WTC11 (cell line): ENCODE data around the gene FHIT.

ENCODE experiments used
- E2F1 ChIP-seq: sonication (generic); formaldehyde crosslinking; IDR thresholded peaks from 2 replicates; pipeline ENCODE4 v1.8.0; 2022; ENCODE audit warnings: mild to moderate bottlenecking, missing genetic modification reagents
- FOXP1 ChIP-seq: sonication (generic); formaldehyde crosslinking; IDR thresholded peaks from 2 replicates; pipeline ENCODE4 v1.8.0; 2022; ENCODE audit warnings: missing genetic modification reagents, mild to moderate bottlenecking, moderate library complexity, borderline replicate concordance
- JUN ChIP-seq: sonication (generic); formaldehyde crosslinking; IDR thresholded peaks from 2 replicates; pipeline ENCODE4 v1.8.0; 2023; ENCODE audit warnings: mild to moderate bottlenecking, missing genetic modification reagents
- TF ChIP-seq, protein P1 (sequence below): fragments of 200-600 bp; IDR thresholded peaks from 2 replicates; pipeline ENCODE4 v1.8.0; 2022; ENCODE audit warnings: antibody characterized with exemption
- TF ChIP-seq, protein P2 (sequence below): sonication (generic); formaldehyde crosslinking; IDR thresholded peaks from 2 replicates; pipeline ENCODE4 v1.8.1; 2023; ENCODE audit warnings: mild to moderate bottlenecking, missing genetic modification reagents, moderate library complexity
- TF ChIP-seq, protein P3 (sequence below): sonication (generic); formaldehyde crosslinking; IDR thresholded peaks from 2 replicates; pipeline ENCODE4 v1.8.0; 2023; ENCODE audit warnings: mild to moderate bottlenecking, missing genetic modification reagents

GRCh38 chr3:60240492-60240891, 1010.8 kb downstream of the FHIT start:
- TF ChIP-seq, protein P1, sequence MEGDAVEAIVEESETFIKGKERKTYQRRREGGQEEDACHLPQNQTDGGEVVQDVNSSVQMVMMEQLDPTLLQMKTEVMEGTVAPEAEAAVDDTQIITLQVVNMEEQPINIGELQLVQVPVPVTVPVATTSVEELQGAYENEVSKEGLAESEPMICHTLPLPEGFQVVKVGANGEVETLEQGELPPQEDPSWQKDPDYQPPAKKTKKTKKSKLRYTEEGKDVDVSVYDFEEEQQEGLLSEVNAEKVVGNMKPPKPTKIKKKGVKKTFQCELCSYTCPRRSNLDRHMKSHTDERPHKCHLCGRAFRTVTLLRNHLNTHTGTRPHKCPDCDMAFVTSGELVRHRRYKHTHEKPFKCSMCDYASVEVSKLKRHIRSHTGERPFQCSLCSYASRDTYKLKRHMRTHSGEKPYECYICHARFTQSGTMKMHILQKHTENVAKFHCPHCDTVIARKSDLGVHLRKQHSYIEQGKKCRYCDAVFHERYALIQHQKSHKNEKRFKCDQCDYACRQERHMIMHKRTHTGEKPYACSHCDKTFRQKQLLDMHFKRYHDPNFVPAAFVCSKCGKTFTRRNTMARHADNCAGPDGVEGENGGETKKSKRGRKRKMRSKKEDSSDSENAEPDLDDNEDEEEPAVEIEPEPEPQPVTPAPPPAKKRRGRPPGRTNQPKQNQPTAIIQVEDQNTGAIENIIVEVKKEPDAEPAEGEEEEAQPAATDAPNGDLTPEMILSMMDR = no peak
- no peak for TF ChIP-seq FOXP1 (CRISPR knock-in tag)
- TF ChIP-seq JUN (CRISPR knock-in tag) = no peak
- TF ChIP-seq, protein P2, sequence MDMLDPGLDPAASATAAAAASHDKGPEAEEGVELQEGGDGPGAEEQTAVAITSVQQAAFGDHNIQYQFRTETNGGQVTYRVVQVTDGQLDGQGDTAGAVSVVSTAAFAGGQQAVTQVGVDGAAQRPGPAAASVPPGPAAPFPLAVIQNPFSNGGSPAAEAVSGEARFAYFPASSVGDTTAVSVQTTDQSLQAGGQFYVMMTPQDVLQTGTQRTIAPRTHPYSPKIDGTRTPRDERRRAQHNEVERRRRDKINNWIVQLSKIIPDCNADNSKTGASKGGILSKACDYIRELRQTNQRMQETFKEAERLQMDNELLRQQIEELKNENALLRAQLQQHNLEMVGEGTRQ = no peak
- no peak for TF ChIP-seq E2F1
- TF ChIP-seq, protein P3, sequence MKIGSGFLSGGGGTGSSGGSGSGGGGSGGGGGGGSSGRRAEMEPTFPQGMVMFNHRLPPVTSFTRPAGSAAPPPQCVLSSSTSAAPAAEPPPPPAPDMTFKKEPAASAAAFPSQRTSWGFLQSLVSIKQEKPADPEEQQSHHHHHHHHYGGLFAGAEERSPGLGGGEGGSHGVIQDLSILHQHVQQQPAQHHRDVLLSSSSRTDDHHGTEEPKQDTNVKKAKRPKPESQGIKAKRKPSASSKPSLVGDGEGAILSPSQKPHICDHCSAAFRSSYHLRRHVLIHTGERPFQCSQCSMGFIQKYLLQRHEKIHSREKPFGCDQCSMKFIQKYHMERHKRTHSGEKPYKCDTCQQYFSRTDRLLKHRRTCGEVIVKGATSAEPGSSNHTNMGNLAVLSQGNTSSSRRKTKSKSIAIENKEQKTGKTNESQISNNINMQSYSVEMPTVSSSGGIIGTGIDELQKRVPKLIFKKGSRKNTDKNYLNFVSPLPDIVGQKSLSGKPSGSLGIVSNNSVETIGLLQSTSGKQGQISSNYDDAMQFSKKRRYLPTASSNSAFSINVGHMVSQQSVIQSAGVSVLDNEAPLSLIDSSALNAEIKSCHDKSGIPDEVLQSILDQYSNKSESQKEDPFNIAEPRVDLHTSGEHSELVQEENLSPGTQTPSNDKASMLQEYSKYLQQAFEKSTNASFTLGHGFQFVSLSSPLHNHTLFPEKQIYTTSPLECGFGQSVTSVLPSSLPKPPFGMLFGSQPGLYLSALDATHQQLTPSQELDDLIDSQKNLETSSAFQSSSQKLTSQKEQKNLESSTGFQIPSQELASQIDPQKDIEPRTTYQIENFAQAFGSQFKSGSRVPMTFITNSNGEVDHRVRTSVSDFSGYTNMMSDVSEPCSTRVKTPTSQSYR (CRISPR knock-in tag) = no peak
